GM19397 (cell line): Measurements from ENCODE around the gene EYS.
A peak's percentile ranks its signal among the peaks of the same experiment; 100 is the strongest.

ENCODE experiments used
- ATAC-seq: cut with Tn5 transposase; IDR thresholded peaks from one replicate; pipeline ENCODE4 v1.9.1; 2021; ENCODE audit warnings: mild to moderate bottlenecking, moderate library complexity; ENCODE audit not compliant: unreplicated experiment

EYS gene

GRCh38 chr6:64217721-64218620 is 1489.1 kb downstream of the EYS start:
- ATAC-seq = peak; percentile 70

GRCh38 chr6:64214373-64214772 is 1492.7 kb downstream of the EYS start:
- ATAC-seq = no peak

- no peak for ATAC-seq
These were observed 1493.3 kb downstream of the EYS start for GRCh38 chr6:64213697-64214096.

GRCh38 chr6:64197246-64197645 is 1509.8 kb downstream of the EYS start:
- no peak for ATAC-seq

GRCh38 chr6:64186592-64186991 is 1520.4 kb downstream of the EYS start:
- no peak for ATAC-seq

GRCh38 chr6:64185621-64186020 is 1521.4 kb downstream of the EYS start:
- ATAC-seq = no peak

GRCh38 chr6:64175296-64175695 is 1531.7 kb downstream of the EYS start:
- no peak for ATAC-seq

- no peak for ATAC-seq
These were observed 1536.7 kb downstream of the EYS start for GRCh38 chr6:64170316-64170715.

- no peak for ATAC-seq
These were observed 1546.5 kb downstream of the EYS start for GRCh38 chr6:64160486-64160885.

- ATAC-seq = no peak
These were observed 1552.0 kb downstream of the EYS start for GRCh38 chr6:64155063-64155462.

GRCh38 chr6:64146876-64147275 is 1560.2 kb downstream of the EYS start:
- no peak for ATAC-seq

GRCh38 chr6:64146094-64146493 is 1560.9 kb downstream of the EYS start:
- ATAC-seq = no peak

GRCh38 chr6:64145658-64146057 is 1561.4 kb downstream of the EYS start:
- ATAC-seq = no peak

GRCh38 chr6:64143101-64143500 is 1563.9 kb downstream of the EYS start:
- no peak for ATAC-seq

- no peak for ATAC-seq
These were observed 1565.3 kb downstream of the EYS start for GRCh38 chr6:64141680-64142079.

- ATAC-seq = no peak
These were observed 1578.6 kb downstream of the EYS start for GRCh38 chr6:64128301-64129024.

- no peak for ATAC-seq
These were observed 1583.0 kb downstream of the EYS start for GRCh38 chr6:64123761-64124633.

- ATAC-seq = no peak
These were observed 1584.2 kb downstream of the EYS start for GRCh38 chr6:64122712-64123375.

GRCh38 chr6:64121011-64121565 is 1585.9 kb downstream of the EYS start:
- no peak for ATAC-seq

GRCh38 chr6:64113704-64114103 is 1593.3 kb downstream of the EYS start:
- no peak for ATAC-seq
